Calu3 (cell line): ENCODE measurements around the gene AP3D1. TPM values are rescaled to one million over a fixed set of nuclear protein-coding genes. Genes with fewer than 3 reads are reported as not detected.

Experiments used
- BruUV-seq: library from RNA; stranded (reverse); fragments of 400-500 nt; replicated peaks from 2 replicates; lab custom pipeline; 2021; lab: Mats Ljungman, UMichigan
- CTCF ChIA-PET: fragments of 300-600 bp; sonication (Branson Sonifier 250); formaldehyde crosslinking; loops from one replicate; lab custom pipeline; 2022; ENCODE audit warnings: antibody characterized with exemption; lab: Charles Lee
- DNase-seq: peaks from one replicate; pipeline ENCODE4 v3.0.0; 2022
- H3K27ac Mint-ChIP-seq: one replicate; pipeline ENCODE4 v1.8.0; 2022; ENCODE audit warnings: mixed read lengths; ENCODE audit not compliant: unreplicated experiment
- H3K27me3 Mint-ChIP-seq: one replicate; pipeline ENCODE4 v1.8.0; 2022; ENCODE audit warnings: mixed read lengths; ENCODE audit not compliant: unreplicated experiment
- H3K36me3 Mint-ChIP-seq: one replicate; pipeline ENCODE4 v1.8.0; 2022; ENCODE audit warnings: mild to moderate bottlenecking, moderate library complexity, mixed read lengths; ENCODE audit not compliant: insufficient read depth, unreplicated experiment
- H3K4me1 Mint-ChIP-seq: one replicate; pipeline ENCODE4 v1.8.0; 2022; ENCODE audit warnings: mild to moderate bottlenecking, low read depth, mixed read lengths; ENCODE audit not compliant: unreplicated experiment
- H3K4me3 Mint-ChIP-seq: one replicate; pipeline ENCODE4 v1.8.0; 2022; ENCODE audit warnings: mild to moderate bottlenecking, low read depth, moderate library complexity, mixed read lengths; ENCODE audit not compliant: unreplicated experiment
- H3K9me3 Mint-ChIP-seq: one replicate; pipeline ENCODE4 v1.8.0; 2022; ENCODE audit warnings: low read depth, mixed read lengths; ENCODE audit not compliant: unreplicated experiment
- CTCF ChIP-seq: fragments of 200-600 bp; IDR thresholded peaks from one replicate; pipeline ENCODE4 v1.8.0; 2022; ENCODE audit warnings: antibody characterized with exemption; ENCODE audit not compliant: unreplicated experiment
- intact Hi-C: fragments of 100-400 bp; cut with micrococcal nuclease; formaldehyde crosslinking; loops from one replicate; pipeline ENCODE4 v1.10.0; 2022; ENCODE audit not compliant: unreplicated experiment
- total RNA-seq: library from RNA; stranded (reverse); gene quantifications from 2 replicates; pipeline ENCODE4 v1.2.3, GENCODE V29; 2022

The AP3D1 gene
- total RNA-seq, 1 experiment from 2014 or later, result 107 TPM

GRCh38 chr19:2154587-2155075, 3.3 kb upstream of the AP3D1 start:
- DNase-seq, result peak; percentile 66
- intact Hi-C loops, result loop anchor here (5.0 to 10.0 kb wide), 3 partner anchors 80 to 238 kb away; partner anchors contain the start of genes PLEKHJ1 and SF3A2
- no peak for TF ChIP-seq CTCF
- H3K4me3 Mint-ChIP-seq, result peak overlapping the region; percentile 57
- peaks cover 36% of the 10 kb centered on the region for H3K36me3 Mint-ChIP-seq
- peaks cover 14% of the 10 kb centered on the region for H3K4me1 Mint-ChIP-seq
- CTCF ChIA-PET, result interaction anchor here (0.7 to 2.0 kb wide), 3 partner anchors 14 to 74 kb away, joined by 3 to 11 read pairs (median 5); no protein-coding TSS in a partner anchor
- H3K27me3 Mint-ChIP-seq, result no peaks in the 10 kb centered on the region
- H3K27ac Mint-ChIP-seq, result peak overlapping the region; percentile 96
- no peaks in the 10 kb centered on the region for H3K9me3 Mint-ChIP-seq
- BruUV-seq, result no TSS peak

- no TSS peak for BruUV-seq
- CTCF ChIA-PET, result interaction anchor here (1.2 kb wide), 1 partner anchor 17 kb away, joined by 3 read pairs; no protein-coding TSS in a partner anchor
- Mint-ChIP-seq H3K4me3 (peak overlapping the region; percentile 75), H3K9me3 (no peaks in the 10 kb centered on the region), H3K27ac (no peak overlapping the region), H3K27me3 (no peaks in the 10 kb centered on the region), H3K4me1 (peaks cover 8% of the 10 kb centered on the region), H3K36me3 (peaks cover 56% of the 10 kb centered on the region)
- intact Hi-C loops, result loop anchor here (10.0 kb wide), 1 partner anchor 84 kb away; the partner anchor contains the start of genes PLEKHJ1 and SF3A2
- TF ChIP-seq CTCF, result no peak
- no peak for DNase-seq
Measured at GRCh38 chr19:2150794-2151338, 500 bp downstream of the AP3D1 start.

GRCh38 chr19:2149980-2150793, 1.2 kb downstream of the AP3D1 start:
- CTCF ChIA-PET, result interaction anchor here (1.2 kb wide), 1 partner anchor 17 kb away, joined by 3 read pairs; no protein-coding TSS in a partner anchor
- H3K27me3 Mint-ChIP-seq, result no peaks in the 10 kb centered on the region
- peak overlapping the region; percentile 47 for H3K27ac Mint-ChIP-seq
- H3K36me3 Mint-ChIP-seq, result peaks cover 60% of the 10 kb centered on the region
- intact Hi-C loops, result loop anchor here (10.0 kb wide), 1 partner anchor 85 kb away; the partner anchor contains the start of genes PLEKHJ1 and SF3A2
- no peak for TF ChIP-seq CTCF
- no peak for DNase-seq
- H3K4me3 Mint-ChIP-seq, result peak overlapping the region; percentile 75
- TSS peak; percentile 56 for BruUV-seq
- peaks cover under 1% of the 10 kb centered on the region for H3K4me1 Mint-ChIP-seq
- H3K9me3 Mint-ChIP-seq, result no peaks in the 10 kb centered on the region

GRCh38 chr19:2148482-2149135, 2.8 kb downstream of the AP3D1 start:
- intact Hi-C loops, result no loop called here
- Mint-ChIP-seq H3K27me3 (no peaks in the 10 kb centered on the region), H3K9me3 (no peaks in the 10 kb centered on the region), H3K4me1 (no peaks in the 10 kb centered on the region), H3K4me3 (peak overlapping the region; percentile 75), H3K27ac (no peak overlapping the region), H3K36me3 (peaks cover 65% of the 10 kb centered on the region)
- TF ChIP-seq CTCF, result no peak
- no peak for DNase-seq
- CTCF ChIA-PET, result interaction anchor here (0.7 kb wide), 1 partner anchor 16 kb away, joined by 4 read pairs; no protein-coding TSS in a partner anchor
- BruUV-seq, result no TSS peak
